GM12873 (cell line): ENCODE data around the gene CBARP.

Experiments
- TF ChIP-seq, protein P1 (sequence below): IDR thresholded peaks from 2 replicates; pipeline ENCODE4 v1.5.1; 2012; ENCODE audit warnings: low read depth, mild to moderate bottlenecking, moderate library complexity, low read length, control low read depth; ENCODE audit not compliant: insufficient read depth; ENCODE audit errors: missing control alignments

CBARP gene

DNA sequence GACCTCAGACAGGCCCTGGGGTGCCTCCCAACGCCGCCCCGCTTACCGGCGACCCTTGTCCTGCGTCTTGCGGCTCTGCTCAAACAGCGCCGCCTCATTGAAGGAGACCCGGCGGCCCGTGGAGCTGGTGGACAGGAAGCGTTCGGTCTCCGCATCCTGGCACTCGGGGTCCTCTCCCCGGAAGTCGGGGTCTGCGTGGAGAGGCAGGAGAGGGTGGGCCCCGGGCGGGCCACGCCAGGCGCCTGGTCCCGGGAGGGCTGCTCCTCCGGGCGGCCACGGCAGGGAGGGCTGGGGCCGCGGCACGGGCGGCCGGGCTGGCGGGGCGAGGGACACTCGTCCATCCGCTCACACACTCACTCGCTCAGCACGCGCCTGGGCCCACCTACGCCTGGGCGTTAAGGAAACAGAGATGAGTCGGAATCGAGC lies 2.8 kb downstream of the CBARP start:
- TF ChIP-seq, protein P1, sequence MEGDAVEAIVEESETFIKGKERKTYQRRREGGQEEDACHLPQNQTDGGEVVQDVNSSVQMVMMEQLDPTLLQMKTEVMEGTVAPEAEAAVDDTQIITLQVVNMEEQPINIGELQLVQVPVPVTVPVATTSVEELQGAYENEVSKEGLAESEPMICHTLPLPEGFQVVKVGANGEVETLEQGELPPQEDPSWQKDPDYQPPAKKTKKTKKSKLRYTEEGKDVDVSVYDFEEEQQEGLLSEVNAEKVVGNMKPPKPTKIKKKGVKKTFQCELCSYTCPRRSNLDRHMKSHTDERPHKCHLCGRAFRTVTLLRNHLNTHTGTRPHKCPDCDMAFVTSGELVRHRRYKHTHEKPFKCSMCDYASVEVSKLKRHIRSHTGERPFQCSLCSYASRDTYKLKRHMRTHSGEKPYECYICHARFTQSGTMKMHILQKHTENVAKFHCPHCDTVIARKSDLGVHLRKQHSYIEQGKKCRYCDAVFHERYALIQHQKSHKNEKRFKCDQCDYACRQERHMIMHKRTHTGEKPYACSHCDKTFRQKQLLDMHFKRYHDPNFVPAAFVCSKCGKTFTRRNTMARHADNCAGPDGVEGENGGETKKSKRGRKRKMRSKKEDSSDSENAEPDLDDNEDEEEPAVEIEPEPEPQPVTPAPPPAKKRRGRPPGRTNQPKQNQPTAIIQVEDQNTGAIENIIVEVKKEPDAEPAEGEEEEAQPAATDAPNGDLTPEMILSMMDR = no peak

DNA sequence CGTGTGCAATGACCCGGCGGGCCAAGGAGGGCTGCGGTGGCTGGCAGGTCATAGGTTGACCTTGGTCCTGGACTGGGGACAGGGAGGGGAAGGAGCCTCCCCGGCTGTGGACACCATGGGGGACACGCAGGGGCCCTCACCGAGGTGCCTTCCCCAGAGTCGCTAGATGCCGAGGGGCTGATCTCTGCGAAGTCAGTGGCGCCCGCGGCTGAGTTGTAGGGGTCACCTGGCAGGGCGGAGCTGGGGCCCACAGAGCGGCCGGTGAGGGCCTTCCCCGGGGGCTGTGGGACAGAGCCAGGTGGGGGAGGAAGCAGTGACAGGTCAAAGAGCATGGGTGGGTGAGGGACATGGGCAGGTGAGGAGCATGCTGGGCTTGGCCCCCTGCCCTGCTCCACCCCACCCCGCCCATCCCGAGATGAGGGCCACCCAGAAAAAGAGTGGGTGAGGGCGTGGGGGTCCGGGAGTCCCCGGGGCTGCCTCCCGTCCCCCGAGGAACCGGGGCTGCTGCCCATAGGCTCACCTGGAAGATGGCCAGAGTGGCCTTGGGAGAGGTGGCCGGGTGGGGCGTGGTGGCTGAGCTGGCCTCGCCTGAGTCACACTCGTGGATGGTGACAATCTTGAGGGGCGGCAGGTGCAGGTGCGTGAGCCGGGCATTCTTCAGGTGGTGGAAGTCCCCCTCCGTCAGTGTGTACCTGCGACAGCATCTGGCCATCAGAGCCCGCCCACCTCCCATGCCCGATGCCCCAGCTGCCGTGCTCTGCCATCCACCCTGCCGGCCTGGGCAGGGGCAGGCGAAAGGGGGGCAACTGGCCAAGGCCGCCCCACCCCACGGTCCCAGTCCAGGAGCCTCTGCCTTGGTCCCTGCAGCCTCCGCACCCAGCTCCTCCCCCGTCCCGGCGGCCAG lies 3.5 kb downstream of the CBARP start:
- TF ChIP-seq, protein P1 = no peak

DNA sequence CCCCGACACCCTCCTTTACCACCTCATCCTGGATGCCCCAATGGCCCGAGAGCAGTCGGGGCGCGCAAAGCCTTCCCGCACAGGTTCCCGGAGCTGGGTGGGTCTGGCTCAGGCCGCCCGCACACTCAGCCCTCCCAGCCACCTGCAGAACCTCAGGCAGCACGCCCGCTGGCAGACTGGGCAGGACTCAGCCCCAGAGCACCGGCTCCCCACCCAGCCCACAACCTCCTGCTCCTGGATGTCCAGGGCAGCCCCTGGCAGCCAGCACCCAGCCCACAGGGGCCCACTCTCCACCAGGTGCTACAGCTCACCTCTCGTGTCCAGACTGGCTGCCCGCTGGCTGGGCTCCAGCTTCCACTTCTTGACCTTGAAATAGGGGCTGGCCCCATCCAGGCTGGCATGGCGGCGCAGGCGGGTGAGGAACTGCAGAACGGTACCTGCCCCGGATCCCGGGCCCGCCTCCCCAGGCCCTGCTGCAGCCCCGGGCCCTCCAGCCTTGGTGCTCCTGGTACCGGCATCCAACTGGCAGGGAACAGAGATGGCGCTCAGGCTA lies 4.6 kb downstream of the CBARP start:
- TF ChIP-seq, protein P1 = no peak

DNA sequence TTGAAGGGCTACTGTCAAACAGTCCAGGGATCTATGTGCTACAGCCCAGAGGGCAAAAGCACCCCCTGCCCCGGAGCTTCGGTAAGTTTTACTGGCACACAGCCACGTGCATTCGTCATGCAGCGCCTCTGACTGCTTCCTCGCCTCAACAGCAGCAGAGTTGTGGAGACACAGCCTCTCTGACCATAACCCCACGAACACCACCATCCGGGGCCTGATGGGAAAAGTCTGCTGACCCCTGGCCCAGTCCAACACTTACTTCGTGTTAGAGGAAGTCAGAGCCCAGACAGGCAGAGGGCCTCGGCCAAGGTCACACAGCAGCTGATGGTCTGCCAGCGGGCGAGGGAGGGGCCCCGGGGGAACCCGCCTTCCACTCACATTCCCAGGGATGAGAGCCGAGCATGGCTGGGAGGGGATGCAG lies 5.1 kb downstream of the CBARP start:
- TF ChIP-seq, protein P1 = no peak

DNA sequence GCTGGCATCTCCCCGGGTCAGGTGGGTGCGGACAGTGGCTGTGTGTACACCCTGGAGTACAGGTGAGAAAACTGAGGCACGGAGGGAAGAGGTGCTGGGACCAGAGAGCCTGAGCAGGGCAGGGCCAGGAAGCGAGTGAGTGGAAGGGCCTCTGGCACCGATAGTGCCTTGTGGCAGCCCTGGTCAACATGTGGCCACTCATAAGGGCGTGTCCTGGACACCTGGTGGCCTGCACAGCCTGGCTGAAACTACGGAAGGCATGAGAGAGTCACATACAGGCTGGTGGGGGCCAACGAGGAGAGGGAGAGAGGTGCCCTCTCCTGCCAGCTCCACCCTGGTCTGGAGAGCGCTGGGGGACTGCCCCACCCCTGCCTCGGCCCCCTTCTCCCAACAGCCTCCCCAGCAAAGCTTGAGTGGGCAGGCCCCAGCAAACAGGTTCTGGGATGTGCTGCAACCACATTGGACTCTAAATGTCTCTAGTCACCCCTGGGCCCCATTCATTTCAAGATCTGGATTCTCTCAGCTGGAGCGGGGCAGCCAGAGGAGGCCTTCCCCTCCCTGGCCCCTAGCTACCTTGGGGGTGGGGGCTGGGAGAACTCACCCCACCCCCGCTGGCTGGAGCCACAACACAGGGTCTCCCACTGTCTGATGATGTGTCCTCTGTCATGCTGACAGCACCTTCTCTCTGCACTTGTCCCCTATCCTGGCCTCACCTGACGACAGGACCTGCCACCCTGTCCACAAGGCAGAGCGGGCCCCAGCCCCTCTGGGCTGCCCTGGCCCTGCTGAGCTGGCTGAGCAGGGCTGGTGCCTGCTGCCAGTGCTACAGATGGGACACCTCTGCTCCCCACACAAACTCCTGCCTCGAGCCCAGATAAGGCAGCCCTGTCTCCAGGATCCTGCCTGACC lies 5.8 kb downstream of the CBARP start:
- TF ChIP-seq, protein P1 = no peak

DNA sequence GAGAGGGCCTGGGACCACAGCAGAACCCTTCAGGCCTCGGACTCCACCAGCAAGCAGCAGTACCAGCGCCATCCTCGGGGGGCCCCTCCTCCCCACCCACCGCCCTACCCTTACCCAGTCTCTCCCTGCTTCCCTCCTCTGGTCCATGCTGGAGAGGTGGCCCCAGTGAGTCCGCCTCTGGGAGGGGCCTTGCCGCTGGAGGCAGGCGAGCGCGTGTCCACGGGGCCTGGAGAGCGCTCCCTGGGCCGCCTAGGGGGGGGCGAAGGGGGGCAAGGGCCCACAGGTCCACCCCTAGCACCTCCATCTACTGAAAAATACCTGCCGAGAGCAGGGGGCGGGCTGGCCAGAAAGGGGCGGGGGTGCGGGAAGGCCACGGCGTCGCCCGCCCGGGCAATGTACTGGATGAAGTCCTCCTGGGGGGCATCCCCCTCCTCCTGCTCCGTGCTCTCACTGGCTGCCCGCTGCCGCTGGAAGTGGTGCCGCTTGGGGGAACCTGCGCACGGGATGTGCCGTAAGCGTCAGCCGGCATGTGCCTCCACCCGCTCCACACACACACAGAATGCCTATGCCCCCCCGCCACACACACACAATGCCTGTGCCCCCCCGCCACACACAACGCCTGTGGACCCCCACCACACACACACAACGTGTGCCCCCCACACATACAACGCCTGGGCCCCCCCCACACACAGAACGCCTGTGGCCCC lies 6.9 kb downstream of the CBARP start:
- TF ChIP-seq, protein P1 = no peak
